ENCODE results near the gene FKBP5. TPM values are rescaled to one million over a fixed set of nuclear protein-coding genes. Genes with fewer than 3 reads are reported as not detected.

Gene FKBP5
- total and polyA plus RNA-seq, 7 donors, result 52.9 to 326 (median 200) TPM

GRCh38 chr6:35596448-35597442 lies 92.0 kb downstream of the FKBP5 start:
- H3K36me3 ChIP-seq, result peaks cover 19 to 57% (median 35%) of the 10 kb centered on the region in 4 donors
- no peaks in the 10 kb centered on the region for H3K9me3 ChIP-seq
- TF ChIP-seq EP300 (IDR thresholded peaks at IDR 0.05) (no peak), POLR2A (IDR thresholded peaks at IDR 0.05) (no peak), POLR2AphosphoS5 (IDR thresholded peaks at IDR 0.05) (peak in 1 of 4 donors; percentile 29)
- no peak overlapping the region for H3K4me3 ChIP-seq
- no peak for DNase-seq
- peak overlapping the region; percentile 88 to 98 (median 91) for H3K27ac ChIP-seq
- H3K4me1 ChIP-seq, result peaks cover 0 to 97% (median 96%) of the 10 kb centered on the region in 4 donors
- 87 to 88% methylated on average over 8 of the region's 8 CpGs for WGBS, 2 donors
- H3K27me3 ChIP-seq, result no peaks in the 10 kb centered on the region
- intact Hi-C loops (cut with DNase I), result loop anchor here (10.0 kb wide), 1 partner anchor 562 kb away; no protein-coding TSS in a partner anchor

DNA sequence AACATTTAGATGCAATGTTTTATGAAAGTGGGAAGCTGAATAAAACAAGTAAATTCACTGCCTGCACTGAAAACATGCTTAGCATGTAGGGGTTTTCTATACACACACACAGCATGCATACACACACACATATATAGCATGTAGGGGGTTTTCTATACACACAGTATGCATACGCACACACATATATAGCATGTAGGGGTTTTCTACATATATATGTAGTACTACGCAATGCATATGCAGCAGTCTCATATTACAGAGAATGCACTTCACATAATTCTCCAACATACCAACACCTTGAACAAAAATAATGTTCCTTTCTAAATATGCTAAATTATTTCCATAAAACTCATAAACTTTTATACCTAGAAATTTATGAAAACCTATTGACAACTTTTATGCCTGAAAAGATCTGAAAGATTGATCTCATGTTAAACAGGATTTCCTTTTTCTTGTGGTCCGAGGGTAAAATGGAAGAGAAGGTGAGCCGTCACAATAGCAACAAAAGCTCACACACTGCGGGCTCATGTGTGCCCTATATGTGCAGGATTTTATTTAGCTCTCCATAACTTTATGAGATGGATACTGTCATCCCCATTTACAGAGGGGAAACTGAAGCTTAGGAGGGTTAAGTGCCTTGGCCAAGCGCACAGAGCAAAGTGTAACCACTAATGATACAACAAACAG lies 94.1 kb downstream of the FKBP5 start:
- WGBS, 2 donors, result 84 to 94% methylated on average over 6 of the region's 6 CpGs
- H3K9me3 ChIP-seq, result no peaks in the 10 kb centered on the region
- H3K27me3 ChIP-seq, result no peaks in the 10 kb centered on the region
- no peak for TF ChIP-seq POLR2AphosphoS5 (IDR thresholded peaks at IDR 0.05)
- TF ChIP-seq POLR2A (IDR thresholded peaks at IDR 0.05), result no peak
- TF ChIP-seq EP300 (IDR thresholded peaks at IDR 0.05), result no peak
- TF ChIP-seq, protein P1, sequence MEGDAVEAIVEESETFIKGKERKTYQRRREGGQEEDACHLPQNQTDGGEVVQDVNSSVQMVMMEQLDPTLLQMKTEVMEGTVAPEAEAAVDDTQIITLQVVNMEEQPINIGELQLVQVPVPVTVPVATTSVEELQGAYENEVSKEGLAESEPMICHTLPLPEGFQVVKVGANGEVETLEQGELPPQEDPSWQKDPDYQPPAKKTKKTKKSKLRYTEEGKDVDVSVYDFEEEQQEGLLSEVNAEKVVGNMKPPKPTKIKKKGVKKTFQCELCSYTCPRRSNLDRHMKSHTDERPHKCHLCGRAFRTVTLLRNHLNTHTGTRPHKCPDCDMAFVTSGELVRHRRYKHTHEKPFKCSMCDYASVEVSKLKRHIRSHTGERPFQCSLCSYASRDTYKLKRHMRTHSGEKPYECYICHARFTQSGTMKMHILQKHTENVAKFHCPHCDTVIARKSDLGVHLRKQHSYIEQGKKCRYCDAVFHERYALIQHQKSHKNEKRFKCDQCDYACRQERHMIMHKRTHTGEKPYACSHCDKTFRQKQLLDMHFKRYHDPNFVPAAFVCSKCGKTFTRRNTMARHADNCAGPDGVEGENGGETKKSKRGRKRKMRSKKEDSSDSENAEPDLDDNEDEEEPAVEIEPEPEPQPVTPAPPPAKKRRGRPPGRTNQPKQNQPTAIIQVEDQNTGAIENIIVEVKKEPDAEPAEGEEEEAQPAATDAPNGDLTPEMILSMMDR (IDR thresholded peaks at IDR 0.05), result no peak
- H3K4me1 ChIP-seq, result peaks cover 0 to 98% (median 96%) of the 10 kb centered on the region in 4 donors
- peaks cover 23 to 66% (median 40%) of the 10 kb centered on the region in 4 donors for H3K36me3 ChIP-seq
- no peak overlapping the region for H3K4me3 ChIP-seq
- intact Hi-C loops (cut with DNase I), result loop anchor here (10.0 kb wide), 1 partner anchor 560 kb away; no protein-coding TSS in a partner anchor
- DNase-seq, result no peak
- peak overlapping the region in 3 of 4 donors; percentile 88 to 98 (median 93) for H3K27ac ChIP-seq

DNA sequence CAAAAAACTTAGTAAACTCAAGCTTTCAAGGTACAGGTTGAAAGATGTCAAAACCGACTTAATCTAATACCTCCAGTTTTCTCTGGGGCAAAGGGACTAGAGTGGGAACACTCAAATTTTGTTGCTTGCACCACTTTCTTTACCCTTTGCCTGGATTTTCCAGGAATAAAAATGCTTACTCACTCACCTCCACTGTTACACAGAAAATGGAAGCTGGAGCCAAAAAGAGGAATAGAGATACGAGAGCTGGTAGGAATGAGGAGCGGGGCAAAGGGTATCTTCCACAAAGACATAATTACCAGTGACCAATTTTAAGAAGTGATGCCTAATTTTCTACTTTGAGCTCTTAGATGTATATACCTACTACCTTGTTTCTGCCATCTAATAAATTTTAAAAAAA lies 96.5 kb downstream of the FKBP5 start:
- H3K36me3 ChIP-seq, result peaks cover 25 to 87% (median 48%) of the 10 kb centered on the region in 4 donors
- intact Hi-C loops (cut with DNase I), result loop anchor here (10.0 kb wide), 1 partner anchor 557 kb away; no protein-coding TSS in a partner anchor
- peaks cover 0 to 99% (median 93%) of the 10 kb centered on the region in 4 donors for H3K4me1 ChIP-seq

DNA sequence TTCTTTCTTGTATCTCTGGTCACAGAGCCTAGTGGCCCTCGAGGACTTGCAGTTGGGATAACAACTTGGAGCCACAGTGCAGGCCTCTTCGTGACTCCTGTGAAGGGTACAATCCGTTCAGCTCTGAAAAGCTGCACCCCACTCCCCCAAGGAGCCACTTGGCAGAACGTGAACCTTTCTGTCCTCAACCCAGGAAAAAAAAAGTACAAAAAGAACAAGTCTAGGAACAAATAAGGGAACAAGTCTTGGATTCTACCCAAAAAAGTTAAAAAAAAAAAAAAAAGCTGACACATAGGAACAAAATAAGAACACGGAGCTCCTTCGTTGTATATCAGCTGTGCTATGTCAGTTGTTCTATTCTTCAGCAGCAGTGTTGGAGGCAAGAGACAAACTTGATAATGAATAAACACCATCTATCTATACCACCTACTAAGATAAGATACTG lies 98.1 kb downstream of the FKBP5 start:
- Histone ChIP-seq H3K4me3 (no peak overlapping the region), H3K4me1 (peaks cover 0 to 99% (median 93%) of the 10 kb centered on the region in 4 donors), H3K27me3 (no peaks in the 10 kb centered on the region), H3K36me3 (peaks cover 20 to 87% (median 53%) of the 10 kb centered on the region in 4 donors), H3K27ac (peak overlapping the region; percentile 81 to 94 (median 86)), H3K9me3 (no peaks in the 10 kb centered on the region)
- peak; percentile 95 for DNase-seq
- intact Hi-C loops (cut with DNase I), result loop anchor here (10.0 kb wide), 1 partner anchor 556 kb away; no protein-coding TSS in a partner anchor
- TF ChIP-seq, protein P1 (IDR thresholded peaks at IDR 0.05), result no peak
- TF ChIP-seq POLR2A (IDR thresholded peaks at IDR 0.05), result no peak
- peak; percentile 75 to 86 (median 78) for TF ChIP-seq POLR2AphosphoS5 (IDR thresholded peaks at IDR 0.05)
- TF ChIP-seq EP300 (IDR thresholded peaks at IDR 0.05), result peak; percentile 77 to 96 (median 82)
- whole genome bisulfite sequencing, 2 donors, result 75 to 85% methylated on average over 6 of the region's 6 CpGs

More for the DNA sequence above, 96.5 kb downstream of the FKBP5 start:
- Histone ChIP-seq H3K27ac (peak overlapping the region; percentile 81 to 94 (median 86)), H3K27me3 (no peaks in the 10 kb centered on the region), H3K4me3 (no peak overlapping the region), H3K9me3 (no peaks in the 10 kb centered on the region)
- 90 to 96% methylated on average over 3 of the region's 3 CpGs for WGBS, 2 donors
- TF ChIP-seq POLR2A (IDR thresholded peaks at IDR 0.05), result no peak
- no peak for TF ChIP-seq POLR2AphosphoS5 (IDR thresholded peaks at IDR 0.05)
- no peak for TF ChIP-seq EP300 (IDR thresholded peaks at IDR 0.05)
- TF ChIP-seq, protein P1 (IDR thresholded peaks at IDR 0.05), result no peak
- no peak for DNase-seq
